GM12875 (cell line): ENCODE measurements around the gene PMEPA1.
"Not testable (repeated sequence)": the region's sequence is repeated elsewhere in the genome, so short reads cannot be mapped to it uniquely, and the experiment has no call there.

Experiments used
- H3K4me3 ChIP-seq: one replicate; pipeline ENCODE4 v1.5.1; 2011; ENCODE audit warnings: low read depth, low read length, control low read depth
- CTCF ChIP-seq: IDR thresholded peaks from 2 replicates; pipeline ENCODE4 v1.5.1; 2011; ENCODE audit warnings: low read depth, mild to moderate bottlenecking, control low read depth, inconsistent platforms, low read length, moderate library complexity, borderline replicate concordance; ENCODE audit not compliant: insufficient read depth

Gene PMEPA1

GRCh38 chr20:57638173-57638894 is 71.5 kb downstream of the PMEPA1 start:
- no peak overlapping the region for H3K4me3 ChIP-seq
- TF ChIP-seq CTCF: no peak

DNA sequence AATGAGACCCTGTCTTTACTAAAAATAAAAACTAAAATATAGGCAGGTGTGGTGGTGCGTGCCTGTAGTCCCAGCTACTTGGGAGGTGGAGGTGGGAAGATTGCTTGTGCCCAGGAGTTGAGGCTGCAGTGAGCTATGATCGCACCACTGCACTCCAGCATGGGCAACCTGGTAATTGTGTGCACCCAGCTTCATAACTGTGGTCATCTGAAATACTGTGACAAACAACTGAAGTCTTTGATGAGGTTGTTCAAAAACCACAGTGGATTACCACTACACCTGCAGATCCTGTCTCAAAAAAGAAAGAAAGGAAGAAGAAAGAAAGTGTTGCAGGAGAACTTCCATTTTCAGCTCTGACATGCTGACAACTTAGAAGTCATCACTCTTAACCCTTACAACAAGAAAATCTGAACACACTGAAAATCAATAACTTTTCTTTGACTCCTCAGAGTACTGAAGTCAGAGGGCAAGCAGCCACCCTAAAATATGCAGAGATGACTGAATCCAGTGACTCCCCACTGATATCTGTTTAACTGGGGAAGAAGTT is 75.8 kb downstream of the PMEPA1 start:
- no peak for TF ChIP-seq CTCF
- no peak overlapping the region for H3K4me3 ChIP-seq

DNA sequence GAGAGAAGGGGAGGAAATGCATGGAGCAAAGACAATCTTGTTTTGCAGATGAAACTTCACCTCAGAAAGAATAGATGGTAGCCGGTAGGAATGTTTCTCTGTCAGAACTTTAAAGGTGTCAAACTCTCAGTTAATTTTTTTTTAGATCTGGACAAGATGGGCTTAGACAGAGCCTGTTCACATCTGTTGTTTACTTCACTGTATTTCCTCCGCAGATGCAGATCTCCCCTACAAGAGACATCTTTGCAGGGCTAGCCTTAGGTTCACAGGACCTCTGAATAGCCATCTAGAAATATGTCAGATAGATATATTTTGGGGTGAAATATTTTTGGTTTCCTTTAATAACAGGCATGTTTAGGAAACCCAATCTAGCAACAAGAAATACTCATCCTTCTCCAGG is 77.5 kb downstream of the PMEPA1 start:
- no peak for TF ChIP-seq CTCF
- no peak overlapping the region for H3K4me3 ChIP-seq

GRCh38 chr20:57630061-57630460 is 79.8 kb downstream of the PMEPA1 start:
- no peak for TF ChIP-seq CTCF
- H3K4me3 ChIP-seq: no peak overlapping the region

GRCh38 chr20:57629491-57629901 is 80.3 kb downstream of the PMEPA1 start:
- not testable (repeated sequence) for H3K4me3 ChIP-seq

GRCh38 chr20:57628962-57629308 is 80.9 kb downstream of the PMEPA1 start:
- H3K4me3 ChIP-seq: not testable (repeated sequence)

- no peak for TF ChIP-seq CTCF
- H3K4me3 ChIP-seq: no peak overlapping the region
Measured at GRCh38 chr20:57628047-57628961, 81.5 kb downstream of the PMEPA1 start.

- TF ChIP-seq CTCF: no peak
- no peak overlapping the region for H3K4me3 ChIP-seq
Measured at GRCh38 chr20:57627339-57627738, 82.5 kb downstream of the PMEPA1 start.
